HEK293 (cell line): ENCODE results near the gene NPHP4.
A peak's percentile ranks its signal among the peaks of the same experiment; 100 is the strongest.

ENCODE experiments used
- CTCF ChIA-PET: fragments of 350-600 bp; formaldehyde crosslinking; extraction: SDS; loops from one replicate; lab custom pipeline; 2021; ENCODE audit warnings: antibody characterized with exemption; lab: Yijun Ruan, JAX
- POLR2A ChIA-PET: fragments of 300-600 bp; formaldehyde crosslinking; extraction: SDS; loops from one replicate; lab custom pipeline; 2020; ENCODE audit warnings: antibody characterized with exemption, inconsistent platforms; lab: Yijun Ruan, JAX
- H3K27ac ChIP-seq: fragments of 200-500 bp; sonication (Bioruptor generic); 2 replicates; pipeline ENCODE4 v1.5.1; 2014; ENCODE audit warnings: low read depth, low read length, control low read depth, inconsistent platforms; ENCODE audit errors: extremely low read depth
- H3K36me3 ChIP-seq, 2 experiments: fragments of 200-500 bp in 1 of 2; sonication (Bioruptor generic) in 1 of 2; 1 replicate in 1 of 2; 2 replicates in 1 of 2; pipeline ENCODE4 v1.5.1; 2014 to 2017; ENCODE audit warnings: inconsistent platforms in 2 of 2, low read length in 2 of 2; ENCODE audit not compliant: control insufficient read depth in 2 of 2, insufficient read depth in 1 of 2
- H3K4me1 ChIP-seq: fragments of 200-500 bp; sonication (Bioruptor generic); 2 replicates; pipeline ENCODE4 v1.5.1; 2014; ENCODE audit warnings: mild to moderate bottlenecking, low read length, inconsistent platforms; ENCODE audit not compliant: control insufficient read depth, insufficient read depth
- H3K4me3 ChIP-seq: 2 replicates; pipeline ENCODE4 v1.5.1; 2011; ENCODE audit warnings: low read depth, mild to moderate bottlenecking, control low read depth, low read length, moderate library complexity
- H3K9me3 ChIP-seq: fragments of 200-500 bp; sonication (Bioruptor generic); 2 replicates; pipeline ENCODE4 v1.5.1; 2014; ENCODE audit warnings: low read depth, low read length, inconsistent platforms; ENCODE audit not compliant: control insufficient read depth, insufficient read depth
- REPIN1 ChIP-seq: fragments of 450-650 bp; formaldehyde crosslinking; IDR thresholded peaks from 2 replicates; pipeline ENCODE4 v1.5.1; 2017; ENCODE audit warnings: missing biosample characterization, missing genetic modification characterization, low read depth
- TCF7L2 ChIP-seq: IDR thresholded peaks from 2 replicates; pipeline ENCODE4 v1.6.1; 2011; ENCODE audit warnings: low read depth, mild to moderate bottlenecking, inconsistent platforms, low read length, moderate library complexity, borderline replicate concordance
- YY1 ChIP-seq: fragments of 450-650 bp; formaldehyde crosslinking; IDR thresholded peaks from 2 replicates; pipeline ENCODE4 v1.5.1; 2018; ENCODE audit warnings: missing biosample characterization, missing genetic modification characterization
- ZBTB48 ChIP-seq: fragments of 450-650 bp; formaldehyde crosslinking; IDR thresholded peaks from 2 replicates; pipeline ENCODE4 v1.5.1; 2016; ENCODE audit warnings: missing biosample characterization, missing genetic modification characterization
- ZBTB8A ChIP-seq: fragments of 450-650 bp; formaldehyde crosslinking; IDR thresholded peaks from 2 replicates; pipeline ENCODE4 v1.5.1; 2016; ENCODE audit warnings: missing biosample characterization, missing genetic modification characterization
- ZFP69B ChIP-seq: fragments of 450-650 bp; formaldehyde crosslinking; IDR thresholded peaks from 2 replicates; pipeline ENCODE4 v1.5.1; 2016; ENCODE audit warnings: missing biosample characterization, missing genetic modification characterization
- ZIC2 ChIP-seq: fragments of 450-650 bp; formaldehyde crosslinking; IDR thresholded peaks from 2 replicates; pipeline ENCODE4 v1.5.1; 2016; ENCODE audit warnings: missing biosample characterization, missing genetic modification characterization
- ZNF133 ChIP-seq: fragments of 450-650 bp; formaldehyde crosslinking; IDR thresholded peaks from 2 replicates; pipeline ENCODE4 v1.5.1; 2016; ENCODE audit warnings: missing biosample characterization, missing genetic modification characterization
- ZNF140 ChIP-seq: fragments of 450-650 bp; formaldehyde crosslinking; IDR thresholded peaks from 2 replicates; pipeline ENCODE4 v1.5.1; 2016; ENCODE audit warnings: missing biosample characterization, missing genetic modification characterization
- ZNF394 ChIP-seq: fragments of 450-650 bp; formaldehyde crosslinking; IDR thresholded peaks from 2 replicates; pipeline ENCODE4 v1.5.1; 2016; ENCODE audit warnings: missing biosample characterization, missing genetic modification characterization, mild to moderate bottlenecking, moderate library complexity, borderline replicate concordance
- ZNF416 ChIP-seq: fragments of 450-650 bp; formaldehyde crosslinking; IDR thresholded peaks from 2 replicates; pipeline ENCODE4 v1.5.1; 2016; ENCODE audit warnings: missing biosample characterization, missing genetic modification characterization
- ZNF473 ChIP-seq: fragments of 450-650 bp; formaldehyde crosslinking; IDR thresholded peaks from 2 replicates; pipeline ENCODE4 v1.5.1; 2017; ENCODE audit warnings: missing biosample characterization, missing genetic modification characterization
- ZNF530 ChIP-seq: fragments of 450-650 bp; formaldehyde crosslinking; IDR thresholded peaks from 2 replicates; pipeline ENCODE4 v1.5.1; 2016; ENCODE audit warnings: low read depth, missing biosample characterization, missing genetic modification characterization
- ZNF561 ChIP-seq: fragments of 450-650 bp; IDR thresholded peaks from 2 replicates; pipeline ENCODE4 v1.5.1; 2018; ENCODE audit warnings: missing biosample characterization, missing genetic modification characterization, borderline replicate concordance
- ZNF571 ChIP-seq: fragments of 450-650 bp; formaldehyde crosslinking; IDR thresholded peaks from 2 replicates; pipeline ENCODE4 v1.5.0; 2017; ENCODE audit warnings: missing biosample characterization, missing genetic modification characterization
- ZNF580 ChIP-seq: fragments of 450-650 bp; formaldehyde crosslinking; IDR thresholded peaks from 2 replicates; pipeline ENCODE4 v1.5.1; 2016; ENCODE audit warnings: missing biosample characterization, missing genetic modification characterization
- ZNF596 ChIP-seq: fragments of 450-650 bp; IDR thresholded peaks from 2 replicates; pipeline ENCODE4 v1.5.0; 2018; ENCODE audit warnings: missing biosample characterization, mild to moderate bottlenecking, missing genetic modification characterization, moderate library complexity
- ZNF677 ChIP-seq: fragments of 450-650 bp; IDR thresholded peaks from 2 replicates; pipeline ENCODE4 v1.5.0; 2018; ENCODE audit warnings: missing biosample characterization, mild to moderate bottlenecking, missing genetic modification characterization, moderate library complexity
- ZNF768 ChIP-seq: fragments of 450-650 bp; formaldehyde crosslinking; IDR thresholded peaks from 2 replicates; pipeline ENCODE4 v1.5.1; 2018; ENCODE audit warnings: missing biosample characterization, mild to moderate bottlenecking, missing genetic modification characterization
- ZSCAN30 ChIP-seq: fragments of 450-650 bp; IDR thresholded peaks from 2 replicates; pipeline ENCODE4 v1.5.1; 2018; ENCODE audit warnings: missing biosample characterization, mild to moderate bottlenecking, missing genetic modification characterization, moderate library complexity
- TF ChIP-seq, protein P1 (sequence below): fragments of 450-650 bp; formaldehyde crosslinking; IDR thresholded peaks from 2 replicates; pipeline ENCODE4 v1.5.1; 2016; ENCODE audit warnings: missing biosample characterization, missing genetic modification characterization
- TF ChIP-seq, protein P2 (sequence below): fragments of 450-650 bp; formaldehyde crosslinking; IDR thresholded peaks from 2 replicates; pipeline ENCODE4 v1.5.1; 2017; ENCODE audit warnings: missing biosample characterization, missing genetic modification characterization
- TF ChIP-seq, protein P3 (sequence below): fragments of 450-650 bp; formaldehyde crosslinking; IDR thresholded peaks from 2 replicates; pipeline ENCODE4 v1.5.1; 2016; ENCODE audit warnings: missing biosample characterization, missing genetic modification characterization
- TF ChIP-seq, protein P4 (sequence below): fragments of 450-650 bp; formaldehyde crosslinking; IDR thresholded peaks from 2 replicates; pipeline ENCODE4 v1.5.1; 2017; ENCODE audit warnings: missing biosample characterization, missing genetic modification characterization

The NPHP4 gene

GRCh38 chr1:5993556-5994491 is 1.6 kb upstream of the NPHP4 start:
- TF ChIP-seq ZNF571 (tag by site-specific recombination) (no peak), ZNF394 (tag by site-specific recombination) (0 out of 2 replicates have a peak, but pooled peaks have one; percentile 27)
- Histone ChIP-seq H3K9me3 (no peaks in the 10 kb centered on the region), H3K4me1 (no peaks in the 10 kb centered on the region), H3K4me3 (peak overlapping the region; percentile 60), H3K36me3 (peaks cover 0 to 8% of the 10 kb centered on the region in 2 experiments; a peak in 1 of 3 replicates), H3K27ac (no peak overlapping the region)
- CTCF ChIA-PET: interaction anchor here (0.7 kb wide), 1 partner anchor 164 kb away, joined by 3 read pairs; no protein-coding TSS in a partner anchor
- POLR2A ChIA-PET: interaction anchor here (0.7 kb wide), 1 partner anchor 39 kb away, joined by 4 read pairs; no protein-coding TSS in a partner anchor

- ChIA-PET CTCF (interaction anchor here (0.6 to 0.8 kb wide), 2 partner anchors 11 to 16 kb away, joined by 3 to 4 read pairs; no protein-coding TSS in a partner anchor), POLR2A (interaction anchor here (0.7 to 2.3 kb wide), 4 partner anchors 9 to 39 kb away, joined by 4 to 11 read pairs (median 8); no protein-coding TSS in a partner anchor)
- Histone ChIP-seq H3K4me1 (no peaks in the 10 kb centered on the region), H3K9me3 (no peaks in the 10 kb centered on the region), H3K27ac (no peak overlapping the region), H3K36me3 (peaks cover 0 to 8% of the 10 kb centered on the region in 2 experiments; a peak in 1 of 3 replicates), H3K4me3 (peak overlapping the region; percentile 60)
- TF ChIP-seq, protein P1, sequence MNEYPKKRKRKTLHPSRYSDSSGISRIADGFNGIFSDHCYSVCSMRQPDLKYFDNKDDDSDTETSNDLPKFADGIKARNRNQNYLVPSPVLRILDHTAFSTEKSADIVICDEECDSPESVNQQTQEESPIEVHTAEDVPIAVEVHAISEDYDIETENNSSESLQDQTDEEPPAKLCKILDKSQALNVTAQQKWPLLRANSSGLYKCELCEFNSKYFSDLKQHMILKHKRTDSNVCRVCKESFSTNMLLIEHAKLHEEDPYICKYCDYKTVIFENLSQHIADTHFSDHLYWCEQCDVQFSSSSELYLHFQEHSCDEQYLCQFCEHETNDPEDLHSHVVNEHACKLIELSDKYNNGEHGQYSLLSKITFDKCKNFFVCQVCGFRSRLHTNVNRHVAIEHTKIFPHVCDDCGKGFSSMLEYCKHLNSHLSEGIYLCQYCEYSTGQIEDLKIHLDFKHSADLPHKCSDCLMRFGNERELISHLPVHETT (tag by site-specific recombination): 0 out of 2 replicates have a peak, but pooled peaks have one; percentile 19
- TF ChIP-seq ZFP69B (tag by site-specific recombination) (peak; percentile 49; the same call in 1 of the 2 replicates), ZNF596 (tag by site-specific recombination) (no peak), YY1 (tag by site-specific recombination) (no peak; the same call in none of the 2 replicates), ZBTB8A (tag by site-specific recombination) (no peak; the same call in 1 of the 2 replicates), ZNF768 (no peak), TCF7L2 (no peak), ZNF473 (tag by site-specific recombination) (no peak), ZBTB48 (tag by site-specific recombination) (peak; percentile 79), ZNF677 (no peak), ZNF133 (tag by site-specific recombination) (no peak), ZNF571 (tag by site-specific recombination) (no peak), ZNF140 (tag by site-specific recombination) (no peak), ZIC2 (tag by site-specific recombination) (no peak), ZNF561 (no peak; the same call in 1 of the 2 replicates), REPIN1 (tag by site-specific recombination) (peak; percentile 27; the same call in 1 of the 2 replicates), ZNF416 (no peak), ZNF530 (tag by site-specific recombination) (no peak), ZNF580 (tag by site-specific recombination) (no peak), ZSCAN30 (tag by site-specific recombination) (peak; percentile 80)
- TF ChIP-seq, protein P2, sequence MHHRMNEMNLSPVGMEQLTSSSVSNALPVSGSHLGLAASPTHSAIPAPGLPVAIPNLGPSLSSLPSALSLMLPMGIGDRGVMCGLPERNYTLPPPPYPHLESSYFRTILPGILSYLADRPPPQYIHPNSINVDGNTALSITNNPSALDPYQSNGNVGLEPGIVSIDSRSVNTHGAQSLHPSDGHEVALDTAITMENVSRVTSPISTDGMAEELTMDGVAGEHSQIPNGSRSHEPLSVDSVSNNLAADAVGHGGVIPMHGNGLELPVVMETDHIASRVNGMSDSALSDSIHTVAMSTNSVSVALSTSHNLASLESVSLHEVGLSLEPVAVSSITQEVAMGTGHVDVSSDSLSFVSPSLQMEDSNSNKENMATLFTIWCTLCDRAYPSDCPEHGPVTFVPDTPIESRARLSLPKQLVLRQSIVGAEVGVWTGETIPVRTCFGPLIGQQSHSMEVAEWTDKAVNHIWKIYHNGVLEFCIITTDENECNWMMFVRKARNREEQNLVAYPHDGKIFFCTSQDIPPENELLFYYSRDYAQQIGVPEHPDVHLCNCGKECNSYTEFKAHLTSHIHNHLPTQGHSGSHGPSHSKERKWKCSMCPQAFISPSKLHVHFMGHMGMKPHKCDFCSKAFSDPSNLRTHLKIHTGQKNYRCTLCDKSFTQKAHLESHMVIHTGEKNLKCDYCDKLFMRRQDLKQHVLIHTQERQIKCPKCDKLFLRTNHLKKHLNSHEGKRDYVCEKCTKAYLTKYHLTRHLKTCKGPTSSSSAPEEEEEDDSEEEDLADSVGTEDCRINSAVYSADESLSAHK: peak; percentile 34; the same call in 1 of the 2 replicates
- TF ChIP-seq, protein P3, sequence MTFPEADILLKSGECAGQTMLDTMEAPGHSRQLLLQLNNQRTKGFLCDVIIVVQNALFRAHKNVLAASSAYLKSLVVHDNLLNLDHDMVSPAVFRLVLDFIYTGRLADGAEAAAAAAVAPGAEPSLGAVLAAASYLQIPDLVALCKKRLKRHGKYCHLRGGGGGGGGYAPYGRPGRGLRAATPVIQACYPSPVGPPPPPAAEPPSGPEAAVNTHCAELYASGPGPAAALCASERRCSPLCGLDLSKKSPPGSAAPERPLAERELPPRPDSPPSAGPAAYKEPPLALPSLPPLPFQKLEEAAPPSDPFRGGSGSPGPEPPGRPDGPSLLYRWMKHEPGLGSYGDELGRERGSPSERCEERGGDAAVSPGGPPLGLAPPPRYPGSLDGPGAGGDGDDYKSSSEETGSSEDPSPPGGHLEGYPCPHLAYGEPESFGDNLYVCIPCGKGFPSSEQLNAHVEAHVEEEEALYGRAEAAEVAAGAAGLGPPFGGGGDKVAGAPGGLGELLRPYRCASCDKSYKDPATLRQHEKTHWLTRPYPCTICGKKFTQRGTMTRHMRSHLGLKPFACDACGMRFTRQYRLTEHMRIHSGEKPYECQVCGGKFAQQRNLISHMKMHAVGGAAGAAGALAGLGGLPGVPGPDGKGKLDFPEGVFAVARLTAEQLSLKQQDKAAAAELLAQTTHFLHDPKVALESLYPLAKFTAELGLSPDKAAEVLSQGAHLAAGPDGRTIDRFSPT (tag by site-specific recombination): 0 out of 2 replicates have a peak, but pooled peaks have one; percentile 15
- TF ChIP-seq, protein P4, sequence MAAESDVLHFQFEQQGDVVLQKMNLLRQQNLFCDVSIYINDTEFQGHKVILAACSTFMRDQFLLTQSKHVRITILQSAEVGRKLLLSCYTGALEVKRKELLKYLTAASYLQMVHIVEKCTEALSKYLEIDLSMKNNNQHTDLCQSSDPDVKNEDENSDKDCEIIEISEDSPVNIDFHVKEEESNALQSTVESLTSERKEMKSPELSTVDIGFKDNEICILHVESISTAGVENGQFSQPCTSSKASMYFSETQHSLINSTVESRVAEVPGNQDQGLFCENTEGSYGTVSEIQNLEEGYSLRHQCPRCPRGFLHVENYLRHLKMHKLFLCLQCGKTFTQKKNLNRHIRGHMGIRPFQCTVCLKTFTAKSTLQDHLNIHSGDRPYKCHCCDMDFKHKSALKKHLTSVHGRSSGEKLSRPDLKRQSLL (tag by site-specific recombination): peak; percentile 75; the same call in 1 of the 2 replicates
These were observed 760 bp upstream of the NPHP4 start for GRCh38 chr1:5992814-5993555.
